ENCODE data around the gene STIM2. TPM values are rescaled to one million over a fixed set of nuclear protein-coding genes. Genes with fewer than 3 reads are reported as not detected.

Gene STIM2
- total and polyA plus RNA-seq, 2 donors (not counting 3 experiments of a cell fraction or from before 2014, with no cell fraction given): 21.0 to 21.2 TPM

DNA sequence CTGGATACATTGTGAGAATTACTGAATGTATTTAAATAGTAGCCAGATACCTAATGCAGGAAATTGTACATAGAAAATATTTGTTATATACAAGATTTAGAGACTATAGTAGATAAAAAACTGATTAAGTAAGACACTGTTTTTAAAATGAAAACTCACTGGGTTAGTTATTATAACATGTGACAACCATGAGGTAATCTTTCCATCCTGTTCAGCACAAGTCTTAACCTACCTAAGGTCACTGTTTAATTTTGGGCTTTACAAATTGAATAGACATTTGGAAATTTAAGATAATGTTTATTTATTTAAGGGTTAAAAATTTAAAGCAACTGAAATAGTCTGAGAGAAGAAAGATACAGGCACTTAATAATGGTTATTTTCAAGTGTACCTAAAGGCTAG lies 102.1 kb downstream of the STIM2 start:
- no peaks in the 10 kb centered on the region for H3K4me1 ChIP-seq (ENCODE audit: control insufficient read depth, extremely low read depth, insufficient read depth, low read length)
- no peak for FAIRE-seq
- H3K9me1 ChIP-seq (replicated peaks; ENCODE audit: control insufficient read depth, extremely low read depth, insufficient read depth, low read length): no peaks in the 10 kb centered on the region
- ChIA-PET CTCF (no interaction called here), POLR2A (no interaction called here)
- no peak for DNase-seq (ENCODE audit: low read depth, low spot score)
- H4K20me1 ChIP-seq (replicated peaks; ENCODE audit: control insufficient read depth, extremely low read depth, insufficient read depth, low read length): no peaks in the 10 kb centered on the region
- no peaks in the 10 kb centered on the region for H3K36me3 ChIP-seq (ENCODE audit: control insufficient read depth in 2 of 2, extremely low read depth in 1 of 2, insufficient read depth in 2 of 2, low read length in 2 of 2)
- H3K27ac ChIP-seq (ENCODE audit: insufficient read depth, low read depth, low read length): no peak overlapping the region
- no peaks in the 10 kb centered on the region for H3K27me3 ChIP-seq (ENCODE audit: control insufficient read depth in 2 of 2, insufficient read depth in 2 of 2, low read length in 2 of 2)
- no peak overlapping the region for H3K9ac ChIP-seq (replicated peaks; ENCODE audit: extremely low read depth, insufficient read depth, low read length)
- no TSS peak for BruUV-seq (replicated peaks)
- intact Hi-C loops (cut with micrococcal nuclease) (no loop called here), dilution Hi-C loops (cut with MboI; ENCODE audit: extremely low pct_ligation_motif_present, low sequenced_read_pairs) (no loop called here)
- H3K79me2 ChIP-seq (ENCODE audit: control insufficient read depth, insufficient read depth, low read length): no peaks in the 10 kb centered on the region
- no peaks in the 10 kb centered on the region for H3K9me3 ChIP-seq (replicated peaks; ENCODE audit: control insufficient read depth, insufficient read depth, low read length)
- TF ChIP-seq GATA2 (IDR thresholded peaks at IDR 0.05; ENCODE audit: insufficient read depth, insufficient read length, low read depth, low read length) (no peak), MYC (IDR thresholded peaks at IDR 0.05; ENCODE audit: low read depth, low read length) (no peak), POLR2AphosphoS5 (IDR thresholded peaks at IDR 0.05; ENCODE audit: insufficient read depth, low read depth, low read length) (no peak), POLR2A (IDR thresholded peaks at IDR 0.05; ENCODE audit: low read depth, low read length) (no peak), EZH2 (IDR thresholded peaks at IDR 0.05; ENCODE audit: borderline replicate concordance, low read depth, low read length, severe bottlenecking) (no peak), JUN (IDR thresholded peaks at IDR 0.05; ENCODE audit: borderline replicate concordance, insufficient read depth, insufficient read length, low read depth) (no peak), FOS (IDR thresholded peaks at IDR 0.05; ENCODE audit: borderline replicate concordance, insufficient read depth, low read length) (no peak)
- TF ChIP-seq, protein P1, sequence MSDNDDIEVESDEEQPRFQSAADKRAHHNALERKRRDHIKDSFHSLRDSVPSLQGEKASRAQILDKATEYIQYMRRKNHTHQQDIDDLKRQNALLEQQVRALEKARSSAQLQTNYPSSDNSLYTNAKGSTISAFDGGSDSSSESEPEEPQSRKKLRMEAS (IDR thresholded peaks at IDR 0.05; ENCODE audit: insufficient read depth, insufficient read length): no peak
- TF ChIP-seq, protein P2, sequence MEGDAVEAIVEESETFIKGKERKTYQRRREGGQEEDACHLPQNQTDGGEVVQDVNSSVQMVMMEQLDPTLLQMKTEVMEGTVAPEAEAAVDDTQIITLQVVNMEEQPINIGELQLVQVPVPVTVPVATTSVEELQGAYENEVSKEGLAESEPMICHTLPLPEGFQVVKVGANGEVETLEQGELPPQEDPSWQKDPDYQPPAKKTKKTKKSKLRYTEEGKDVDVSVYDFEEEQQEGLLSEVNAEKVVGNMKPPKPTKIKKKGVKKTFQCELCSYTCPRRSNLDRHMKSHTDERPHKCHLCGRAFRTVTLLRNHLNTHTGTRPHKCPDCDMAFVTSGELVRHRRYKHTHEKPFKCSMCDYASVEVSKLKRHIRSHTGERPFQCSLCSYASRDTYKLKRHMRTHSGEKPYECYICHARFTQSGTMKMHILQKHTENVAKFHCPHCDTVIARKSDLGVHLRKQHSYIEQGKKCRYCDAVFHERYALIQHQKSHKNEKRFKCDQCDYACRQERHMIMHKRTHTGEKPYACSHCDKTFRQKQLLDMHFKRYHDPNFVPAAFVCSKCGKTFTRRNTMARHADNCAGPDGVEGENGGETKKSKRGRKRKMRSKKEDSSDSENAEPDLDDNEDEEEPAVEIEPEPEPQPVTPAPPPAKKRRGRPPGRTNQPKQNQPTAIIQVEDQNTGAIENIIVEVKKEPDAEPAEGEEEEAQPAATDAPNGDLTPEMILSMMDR (IDR thresholded peaks at IDR 0.05; ENCODE audit: extremely low read depth in 1 of 2, insufficient read depth in 1 of 2, low read depth in 1 of 2, low read length in 2 of 2): no peak
- no peak overlapping the region for H3K4me2 ChIP-seq (ENCODE audit: insufficient read depth, low read length)
- H2AFZ ChIP-seq (ENCODE audit: low read depth, low read length): no peak overlapping the region
- H3K4me3 ChIP-seq (replicated peaks in 1 of 3; ENCODE audit: insufficient read depth in 1 of 3, low read depth in 1 of 3, low read length in 3 of 3): no peak overlapping the region

All from endothelial cell of umbilical vein (primary cell).